Neural cell (in vitro differentiated cells): Measurements from ENCODE around the gene SMTN.

ENCODE experiments used
- CTCF ChIP-seq: fragments of 450-650 bp; IDR thresholded peaks from 2 replicates; pipeline ENCODE4 v1.5.1; 2014; ENCODE audit warnings: antibody characterized with exemption, mild to moderate bottlenecking, moderate library complexity; ENCODE audit not compliant: poor library complexity, severe bottlenecking
- EP300 ChIP-seq: fragments of 450-650 bp; conservative IDR thresholded peaks from 2 replicates; pipeline ENCODE4 v1.6.1; 2014; ENCODE audit warnings: antibody characterized with exemption, mild to moderate bottlenecking, moderate library complexity; ENCODE audit not compliant: poor library complexity, severe bottlenecking

DNA sequence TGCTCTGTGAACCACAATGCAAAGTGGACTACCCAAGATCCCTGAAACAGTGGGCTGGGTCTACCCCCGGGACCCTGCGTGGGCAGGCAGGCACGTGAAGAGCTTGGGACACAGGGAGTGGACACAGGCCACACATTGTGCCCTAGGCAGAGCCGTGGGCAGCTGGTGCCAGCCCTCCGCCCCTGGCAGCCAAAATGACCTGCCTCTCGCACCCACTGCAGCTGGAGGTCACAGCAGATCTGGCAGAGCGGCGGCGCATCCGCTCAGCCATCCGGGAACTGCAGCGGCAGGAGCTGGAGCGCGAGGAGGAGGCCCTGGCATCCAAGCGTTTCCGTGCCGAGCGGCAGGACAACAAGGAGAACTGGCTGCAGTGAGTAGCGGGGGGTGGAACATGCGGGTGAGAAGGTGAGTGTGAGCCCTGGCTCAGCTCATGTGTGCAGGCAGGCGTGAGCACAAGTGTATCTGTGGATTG is 6.7 kb downstream of the SMTN start:
- TF ChIP-seq CTCF (no peak), EP300 (no peak)
